HG02938 (cell line): ENCODE results near the gene RNF145.
A peak's percentile ranks its signal among the peaks of the same experiment; 100 is the strongest.
"Not testable (repeated sequence)": the region's sequence is repeated elsewhere in the genome, so short reads cannot be mapped to it uniquely, and the experiment has no call there.

Experiments used
- ATAC-seq: cut with Tn5 transposase; IDR thresholded peaks from one replicate; pipeline ENCODE4 v1.9.1; 2021; ENCODE audit warnings: mild to moderate bottlenecking, moderate library complexity; ENCODE audit not compliant: unreplicated experiment

Gene RNF145, protein sequence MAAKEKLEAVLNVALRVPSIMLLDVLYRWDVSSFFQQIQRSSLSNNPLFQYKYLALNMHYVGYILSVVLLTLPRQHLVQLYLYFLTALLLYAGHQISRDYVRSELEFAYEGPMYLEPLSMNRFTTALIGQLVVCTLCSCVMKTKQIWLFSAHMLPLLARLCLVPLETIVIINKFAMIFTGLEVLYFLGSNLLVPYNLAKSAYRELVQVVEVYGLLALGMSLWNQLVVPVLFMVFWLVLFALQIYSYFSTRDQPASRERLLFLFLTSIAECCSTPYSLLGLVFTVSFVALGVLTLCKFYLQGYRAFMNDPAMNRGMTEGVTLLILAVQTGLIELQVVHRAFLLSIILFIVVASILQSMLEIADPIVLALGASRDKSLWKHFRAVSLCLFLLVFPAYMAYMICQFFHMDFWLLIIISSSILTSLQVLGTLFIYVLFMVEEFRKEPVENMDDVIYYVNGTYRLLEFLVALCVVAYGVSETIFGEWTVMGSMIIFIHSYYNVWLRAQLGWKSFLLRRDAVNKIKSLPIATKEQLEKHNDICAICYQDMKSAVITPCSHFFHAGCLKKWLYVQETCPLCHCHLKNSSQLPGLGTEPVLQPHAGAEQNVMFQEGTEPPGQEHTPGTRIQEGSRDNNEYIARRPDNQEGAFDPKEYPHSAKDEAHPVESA

DNA sequence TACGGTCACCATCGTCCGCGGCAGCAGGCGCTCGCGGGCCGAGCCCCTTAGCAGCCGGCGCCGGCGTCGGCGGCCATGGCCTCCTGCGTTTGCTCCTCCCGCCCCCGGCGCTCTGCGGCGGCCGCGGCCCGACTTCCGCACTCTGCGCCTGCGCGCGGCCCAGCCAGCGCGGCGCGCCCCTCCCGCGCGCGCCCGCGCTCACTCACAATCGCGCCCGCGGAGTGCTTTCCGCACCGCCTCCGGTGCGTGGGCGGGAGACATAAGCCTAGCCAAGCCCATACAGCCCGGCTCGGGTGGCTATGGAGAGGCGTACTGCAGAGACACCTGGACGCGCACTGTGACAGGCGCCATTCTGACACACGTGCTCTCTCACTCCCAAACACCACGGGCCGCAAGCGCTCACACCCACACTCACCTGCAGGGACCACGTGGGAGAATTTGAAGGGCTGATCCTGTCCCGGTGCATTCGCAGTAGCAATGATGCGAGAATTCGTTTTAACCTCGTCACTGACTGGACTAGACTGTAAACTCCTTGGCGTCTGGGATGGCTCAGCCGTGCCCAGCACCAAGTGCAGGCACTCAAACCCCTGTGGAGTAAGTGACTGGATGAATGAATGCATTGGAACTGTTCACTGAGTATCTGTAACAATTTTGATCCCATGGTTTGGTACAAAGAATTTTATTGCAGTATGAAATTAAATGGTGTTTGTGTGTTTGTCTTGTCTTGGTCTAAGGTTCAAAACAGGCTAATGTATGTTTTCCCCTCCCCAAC lies at the start of gene RNF145:
Gene RNF145 (minus strand): TSS at position 116 of the 772 bp plus-strand sequence. CDS start 5,936 bp downstream, outside the sequence.
- ATAC-seq = peak; percentile 68

DNA sequence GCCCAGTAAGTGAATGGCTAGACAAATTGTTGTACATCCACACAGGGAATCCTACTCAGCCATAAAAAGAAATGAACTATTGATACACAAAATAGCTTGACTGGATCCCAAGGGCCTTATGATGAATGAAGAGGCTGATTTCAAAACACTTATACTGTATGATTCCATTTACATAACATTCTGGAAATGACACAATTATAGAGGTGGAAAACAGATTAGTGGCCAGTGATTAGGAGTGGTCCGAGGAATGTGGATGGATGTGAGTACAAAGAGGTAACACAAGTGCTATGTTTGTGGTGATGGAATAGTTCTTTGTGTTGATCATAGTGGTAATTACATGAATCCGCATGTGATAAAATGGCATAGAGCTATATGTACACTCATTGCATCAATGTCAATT lies 49.0 kb upstream of the RNF145 start:
- ATAC-seq = no peak

GRCh38 chr5:159257629-159258283 lies 48.4 kb upstream of the RNF145 start:
- ATAC-seq = no peak

DNA sequence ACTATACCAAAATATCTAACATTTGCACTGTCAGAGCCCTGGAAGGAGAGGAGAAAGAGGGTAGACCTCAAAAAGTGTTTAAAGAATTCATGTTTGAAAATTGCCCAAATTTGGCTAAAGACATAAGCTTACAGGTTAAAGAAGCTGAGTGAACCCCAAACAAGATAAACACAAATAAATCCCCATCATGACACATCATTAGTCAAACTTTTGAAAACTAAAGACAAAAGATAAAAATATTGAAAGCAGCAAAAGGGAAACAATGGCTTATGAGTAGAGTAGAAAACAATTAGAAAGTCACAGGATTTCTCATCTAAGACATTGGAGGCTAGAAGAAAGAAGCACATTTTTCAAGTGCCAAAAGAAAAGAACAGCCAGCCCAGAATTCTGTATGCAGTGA lies 47.7 kb upstream of the RNF145 start:
- no peak for ATAC-seq

GRCh38 chr5:159252195-159252594 lies 42.8 kb upstream of the RNF145 start:
- ATAC-seq = no peak

DNA sequence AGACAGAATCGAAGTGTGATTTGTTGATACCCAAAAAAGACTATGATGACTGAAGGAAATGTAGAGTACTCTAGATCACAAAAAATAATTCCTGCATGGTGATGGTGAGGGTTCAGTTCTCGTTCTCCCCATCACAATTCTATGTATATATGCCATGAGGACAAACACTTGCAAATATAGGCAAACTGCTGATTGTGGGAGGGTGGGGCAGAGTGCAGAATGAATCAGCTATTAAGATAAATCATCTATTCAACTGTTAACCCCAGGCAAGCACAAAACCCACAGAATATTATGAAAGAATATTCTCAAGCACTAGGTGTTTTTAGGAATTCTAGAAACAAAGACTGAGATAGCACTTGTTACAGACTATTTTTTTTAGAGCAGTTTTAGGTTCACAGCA lies 39.8 kb upstream of the RNF145 start:
- ATAC-seq = no peak

DNA sequence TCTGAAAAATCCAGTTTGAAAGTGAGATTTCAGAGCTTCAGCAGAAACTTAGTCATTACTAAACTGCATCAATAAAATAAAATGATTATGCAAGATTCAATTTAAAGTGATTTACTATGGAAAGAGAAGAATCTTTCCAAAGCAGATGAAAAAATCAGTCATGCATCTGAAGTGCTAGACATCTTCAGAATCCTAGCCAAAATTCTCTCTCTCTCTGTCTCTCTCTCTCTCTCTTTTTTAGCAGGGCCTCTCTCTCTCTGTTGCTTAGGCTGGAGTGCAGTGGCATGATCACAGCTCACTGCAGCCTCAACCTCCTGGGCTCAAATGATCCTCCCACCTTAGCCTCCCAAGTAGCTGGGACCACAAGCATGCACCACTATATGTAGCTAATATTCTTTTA lies 35.5 kb upstream of the RNF145 start:
- ATAC-seq = no peak

GRCh38 chr5:159244163-159244562 lies 34.8 kb upstream of the RNF145 start:
- no peak for ATAC-seq

DNA sequence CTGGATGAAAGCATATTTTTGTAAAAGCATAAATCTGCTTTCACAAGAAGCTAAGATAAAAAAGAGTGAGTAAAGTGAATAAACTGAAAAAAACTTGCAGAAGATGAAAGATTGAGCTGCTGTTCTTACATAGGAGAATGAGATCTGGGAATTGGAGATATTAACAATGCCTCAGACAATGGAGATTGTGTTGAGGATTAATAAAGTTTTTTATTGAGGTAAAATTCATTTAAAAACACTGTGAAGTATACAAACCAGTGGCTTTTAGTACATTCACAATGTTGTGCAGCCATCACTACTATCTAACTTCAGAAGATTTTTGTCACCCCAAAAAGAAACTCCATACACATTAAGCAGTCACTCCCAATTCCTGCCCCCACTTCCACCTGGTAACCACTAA lies 34.0 kb upstream of the RNF145 start:
- ATAC-seq = no peak

- ATAC-seq = no peak
These were observed 33.3 kb upstream of the RNF145 start for GRCh38 chr5:159242656-159243055.

GRCh38 chr5:159241946-159242552 lies 32.7 kb upstream of the RNF145 start:
- no peak for ATAC-seq

- ATAC-seq = no peak
These were observed 31.0 kb upstream of the RNF145 start for GRCh38 chr5:159240301-159240870.

DNA sequence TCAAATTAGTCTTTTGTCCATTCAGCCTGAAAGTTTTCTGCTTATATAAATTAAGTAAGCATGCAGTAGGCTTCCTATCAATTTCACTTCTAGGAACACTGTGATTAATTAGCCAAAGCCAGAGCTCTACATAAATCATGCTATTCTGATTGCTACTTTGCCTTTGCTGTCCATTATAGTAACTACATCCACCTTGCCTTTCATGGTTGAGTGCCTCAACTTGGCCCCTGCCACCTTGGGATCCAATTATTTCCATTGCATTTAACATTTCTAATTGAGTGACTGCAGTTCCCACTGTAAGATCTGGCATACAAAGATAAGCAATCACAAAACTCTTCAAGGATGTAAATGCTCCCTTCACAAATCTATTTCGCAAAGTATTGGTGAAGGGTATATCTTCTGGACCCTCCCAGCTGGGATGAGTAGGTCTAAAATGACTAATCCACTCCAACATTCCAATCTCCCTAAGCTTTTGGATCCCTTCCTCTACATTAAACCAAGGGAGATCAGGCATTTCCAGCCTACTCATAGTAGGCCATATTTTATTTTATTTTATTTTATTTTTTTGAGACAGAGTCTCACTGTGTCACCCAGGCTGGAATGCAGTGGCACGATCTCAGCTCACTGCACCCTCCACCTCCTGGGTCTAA lies 26.6 kb upstream of the RNF145 start:
- not testable (repeated sequence) for ATAC-seq

DNA sequence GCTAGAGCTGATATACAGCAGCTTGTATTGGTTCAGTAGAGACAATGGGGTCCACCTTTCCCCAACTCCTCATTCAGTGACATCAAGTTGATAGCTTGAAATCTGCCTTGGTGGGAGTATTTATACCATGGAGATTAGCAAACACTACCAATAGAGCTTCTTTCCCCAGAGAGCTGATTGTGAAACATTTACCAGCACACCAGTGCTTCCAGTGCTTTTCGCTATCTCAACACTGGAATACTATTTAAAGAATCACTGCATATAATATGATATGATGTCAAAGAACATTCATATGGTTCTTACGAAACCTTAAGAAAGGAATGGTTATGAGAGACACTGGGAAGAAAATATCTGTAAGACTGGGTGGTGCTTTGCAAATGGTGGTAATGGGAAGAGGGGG lies 21.8 kb upstream of the RNF145 start:
- no peak for ATAC-seq

- no peak for ATAC-seq
These were observed 21.3 kb upstream of the RNF145 start for GRCh38 chr5:159230657-159231056.

GRCh38 chr5:159228097-159228496 lies 18.7 kb upstream of the RNF145 start:
- not testable (repeated sequence) for ATAC-seq

- no peak for ATAC-seq
These were observed 18.1 kb upstream of the RNF145 start for GRCh38 chr5:159227452-159227851.

DNA sequence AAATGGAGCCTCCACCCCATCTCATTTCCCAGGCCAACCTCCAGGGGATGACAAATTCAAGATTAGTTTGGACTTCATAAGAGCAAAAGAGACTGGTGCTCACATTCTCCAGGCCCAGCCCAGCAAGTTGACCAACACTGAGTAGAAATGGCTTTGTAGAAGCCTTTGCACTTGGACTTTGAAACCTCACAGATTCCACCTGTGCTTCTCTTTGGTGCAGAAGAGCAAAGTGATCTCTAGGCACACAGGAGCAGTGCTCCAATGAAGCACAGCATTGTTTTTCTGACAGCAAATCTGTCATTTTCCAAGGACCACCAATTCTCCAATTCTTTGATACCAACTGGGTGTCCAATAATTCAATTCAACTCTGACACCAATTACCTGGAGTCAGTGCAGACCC lies 17.1 kb upstream of the RNF145 start:
- no peak for ATAC-seq

- ATAC-seq = no peak
These were observed 15.1 kb upstream of the RNF145 start for GRCh38 chr5:159224471-159224870.

GRCh38 chr5:159223469-159223868 lies 14.1 kb upstream of the RNF145 start:
- no peak for ATAC-seq
